Peyer's patch (tissue), 4 donors: Measurements from ENCODE around the gene ZRSR2.

Source experiments
- CTCF ChIP-seq, 6 experiments: fragments of 450-650 bp in 4 of 6; fragments of 200-600 bp in 2 of 6; sonication (generic) in 1 of 6; IDR thresholded peaks; one replicate each; pipeline ENCODE4 v1.5.1; 2017 to 2019; ENCODE audit warnings: antibody characterized with exemption in 6 of 6, mild to moderate bottlenecking in 3 of 6, moderate library complexity in 1 of 6
- POLR2A ChIP-seq, 2 donors: fragments of 450-650 bp; IDR thresholded peaks; one replicate each; pipeline ENCODE4 v1.5.1; 2017; ENCODE audit warnings: antibody characterized with exemption in 2 of 2, mild to moderate bottlenecking in 2 of 2, moderate library complexity in 2 of 2

GRCh38 chrX:15849555-15849954 is 59.3 kb downstream of the ZRSR2 start:
- TF ChIP-seq CTCF (IDR thresholded peaks at IDR 0.05) (no peak), POLR2A (IDR thresholded peaks at IDR 0.05) (no peak)
